ENCODE data around the gene CD2BP2. TPM values are rescaled to one million over a fixed set of nuclear protein-coding genes. Genes with fewer than 3 reads are reported as not detected.
A peak's percentile ranks its signal among the peaks of the same experiment; 100 is the strongest.

The CD2BP2 gene
- total and polyA plus RNA-seq, 9 of the 15 experiments (the other 6 are each of a cell fraction or from before 2014, with no cell fraction given): 3.9 to 51.1 (median 32.8) TPM

DNA sequence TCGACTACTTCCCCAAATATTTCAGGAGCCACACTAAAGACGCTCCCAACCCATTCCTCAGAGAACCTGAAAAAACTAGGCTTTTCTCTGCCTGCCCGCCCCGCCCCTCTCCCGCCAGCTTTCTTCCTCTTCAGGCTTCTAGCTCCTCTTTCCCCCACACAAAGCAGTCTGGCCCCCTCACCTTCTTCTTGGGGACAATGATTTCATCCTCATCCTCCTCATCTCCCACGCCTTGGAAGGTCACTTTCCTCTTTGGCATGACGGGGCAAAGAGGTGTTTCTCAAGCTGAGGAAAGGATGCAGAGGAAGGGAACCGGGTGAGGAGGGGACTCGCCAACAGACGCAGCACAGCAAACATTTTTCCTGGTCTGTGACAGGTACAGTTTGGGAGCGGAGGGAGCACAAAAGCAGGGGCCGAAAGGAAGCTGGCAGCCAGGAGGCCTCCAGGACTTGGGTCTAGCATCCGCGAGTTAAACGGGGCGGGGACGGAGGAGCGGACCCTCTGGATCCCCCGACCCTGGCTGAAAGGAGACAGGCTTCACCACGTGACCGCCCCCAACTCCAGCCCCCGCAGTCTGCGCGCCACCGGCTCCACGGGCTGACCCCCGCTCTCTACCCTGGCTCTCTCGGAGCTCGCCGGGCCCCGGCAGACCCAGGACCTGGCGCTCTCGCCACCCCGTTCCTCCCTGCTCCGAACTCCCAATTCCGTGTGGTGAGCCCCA is 525 bp downstream of the CD2BP2 start:
- Histone ChIP-seq H3K27ac (ENCODE audit: extremely low read depth, low read depth, low read length) (peak overlapping the region; percentile 99), H3K27me3 (ENCODE audit: control insufficient read depth in 2 of 2, insufficient read depth in 2 of 2, low read length in 2 of 2) (no peaks in the 10 kb centered on the region), H3K9ac (ENCODE audit: insufficient read depth in 1 of 2, low read depth in 2 of 2, low read length in 2 of 2) (peak overlapping the region; percentile 96), H3K79me2 (ENCODE audit: control insufficient read depth, insufficient read depth, low read length) (peaks cover 30% of the 10 kb centered on the region), H3K4me3 (peak overlapping the region; percentile 94), H4K20me1 (replicated peaks; ENCODE audit: control insufficient read depth, insufficient read depth, low read length) (no peaks in the 10 kb centered on the region), H3K9me1 (ENCODE audit: control insufficient read depth, insufficient read depth, low read length) (no peaks in the 10 kb centered on the region), H3K4me2 (ENCODE audit: insufficient read depth, low read length) (peak overlapping the region; percentile 99), H2AFZ (ENCODE audit: low read depth, low read length) (peak overlapping the region; percentile 96), H3K9me3 (replicated peaks; ENCODE audit: control insufficient read depth, insufficient read depth, low read depth, low read length) (no peaks in the 10 kb centered on the region), H3K36me3 (ENCODE audit: control insufficient read depth, insufficient read depth, low read length) (peaks cover 70% of the 10 kb centered on the region; the same call in 2 of the 3 replicates), H3K4me1 (replicated peaks in 1 of 2; ENCODE audit: control insufficient read depth in 2 of 2, insufficient read depth in 2 of 2, low read length in 2 of 2) (peaks cover 13 to 49% of the 10 kb centered on the region in 2 experiments; a peak in 4 of 5 replicates)
- POLR2A ChIA-PET: interaction anchor here (0.5 to 8.2 kb wide), 11 partner anchors 10 to 383 kb away, joined by 3 to 77 read pairs (median 5); partner anchors contain the start of genes TBC1D10B and ZNF771
- WGBS (ENCODE audit: insufficient coverage, low coverage, missing lambda C conversion rate): 1% methylated on average over 21 of the region's 36 CpGs
- TSS peak; percentile 66 for BruUV-seq (replicated peaks)
- in situ Hi-C loops (cut with MboI) (loop anchor here (25.0 kb wide), 1 partner anchor 892 kb away; the partner anchor contains the start of genes BOLA2, SLX1B and SULT1A4), intact Hi-C loops (cut with micrococcal nuclease) (loop anchor here (2.0 to 5.0 kb wide), 2 partner anchors 16 to 53 kb away; partner anchors contain the start of genes TBC1D10B and ZNF771)
- CTCF ChIA-PET (ENCODE audit: low intra/inter-chr PET ratio): no interaction called here
- ATAC-seq (peak; percentile 43), DNase-seq (ENCODE audit: extremely low read depth in 1 of 4, low spot score in 3 of 4) (peak in 3 of 4 experiments; percentile 26 to 35 (median 32)), FAIRE-seq (peak; percentile 15)
- TF ChIP-seq ZC3H4 (CRISPR knock-in tag; IDR thresholded peaks at IDR 0.05; ENCODE audit: borderline replicate concordance) (peak; percentile 77; the same call in 1 of the 2 replicates), ZBTB7A (IDR thresholded peaks at IDR 0.05; ENCODE audit: borderline replicate concordance, control insufficient read depth, low read depth, low read length) (peak; percentile 45; the same call in 1 of the 2 replicates), RBM25 (IDR thresholded peaks at IDR 0.05; ENCODE audit: low read depth, low read length, severe bottlenecking) (no peak), ZNF143 (CRISPR knock-in tag; IDR thresholded peaks at IDR 0.05) (0 out of 2 replicates have a peak, but pooled peaks have one; percentile 18), HLTF (IDR thresholded peaks at IDR 0.05) (0 out of 2 replicates have a peak, but pooled peaks have one; percentile 9), TAF7 (tag; IDR thresholded peaks at IDR 0.05) (peak; percentile 68; the same call in 1 of the 2 replicates), MCM7 (IDR thresholded peaks at IDR 0.05) (no peak), SAP30 (IDR thresholded peaks at IDR 0.05; ENCODE audit: borderline replicate concordance, insufficient read depth, low read depth, low read length, poor library complexity, severe bottlenecking) (peak; percentile 21), RBM22 (IDR thresholded peaks at IDR 0.05; ENCODE audit: low read depth, low read length, poor library complexity, severe bottlenecking) (peak; percentile 92), HIVEP1 (CRISPR knock-in tag; IDR thresholded peaks at IDR 0.05) (no peak), FOXM1 (IDR thresholded peaks at IDR 0.05; ENCODE audit: low read depth) (no peak), FOXM1 (CRISPR knock-in tag; IDR thresholded peaks at IDR 0.05; ENCODE audit: low read depth) (no peak)
- TF ChIP-seq, protein P1, sequence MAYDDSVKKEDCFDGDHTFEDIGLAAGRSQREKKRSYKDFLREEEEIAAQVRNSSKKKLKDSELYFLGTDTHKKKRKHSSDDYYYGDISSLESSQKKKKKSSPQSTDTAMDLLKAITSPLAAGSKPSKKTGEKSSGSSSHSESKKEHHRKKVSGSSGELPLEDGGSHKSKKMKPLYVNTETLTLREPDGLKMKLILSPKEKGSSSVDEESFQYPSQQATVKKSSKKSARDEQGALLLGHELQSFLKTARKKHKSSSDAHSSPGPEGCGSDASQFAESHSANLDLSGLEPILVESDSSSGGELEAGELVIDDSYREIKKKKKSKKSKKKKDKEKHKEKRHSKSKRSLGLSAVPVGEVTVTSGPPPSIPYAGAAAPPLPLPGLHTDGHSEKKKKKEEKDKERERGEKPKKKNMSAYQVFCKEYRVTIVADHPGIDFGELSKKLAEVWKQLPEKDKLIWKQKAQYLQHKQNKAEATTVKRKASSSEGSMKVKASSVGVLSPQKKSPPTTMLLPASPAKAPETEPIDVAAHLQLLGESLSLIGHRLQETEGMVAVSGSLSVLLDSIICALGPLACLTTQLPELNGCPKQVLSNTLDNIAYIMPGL (CRISPR knock-in tag; IDR thresholded peaks at IDR 0.05): 0 out of 2 replicates have a peak, but pooled peaks have one; percentile 41
- TF ChIP-seq, protein P2, sequence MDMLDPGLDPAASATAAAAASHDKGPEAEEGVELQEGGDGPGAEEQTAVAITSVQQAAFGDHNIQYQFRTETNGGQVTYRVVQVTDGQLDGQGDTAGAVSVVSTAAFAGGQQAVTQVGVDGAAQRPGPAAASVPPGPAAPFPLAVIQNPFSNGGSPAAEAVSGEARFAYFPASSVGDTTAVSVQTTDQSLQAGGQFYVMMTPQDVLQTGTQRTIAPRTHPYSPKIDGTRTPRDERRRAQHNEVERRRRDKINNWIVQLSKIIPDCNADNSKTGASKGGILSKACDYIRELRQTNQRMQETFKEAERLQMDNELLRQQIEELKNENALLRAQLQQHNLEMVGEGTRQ (CRISPR knock-in tag; IDR thresholded peaks at IDR 0.05): 0 out of 2 replicates have a peak, but pooled peaks have one; percentile 26
- TF ChIP-seq, protein P3, sequence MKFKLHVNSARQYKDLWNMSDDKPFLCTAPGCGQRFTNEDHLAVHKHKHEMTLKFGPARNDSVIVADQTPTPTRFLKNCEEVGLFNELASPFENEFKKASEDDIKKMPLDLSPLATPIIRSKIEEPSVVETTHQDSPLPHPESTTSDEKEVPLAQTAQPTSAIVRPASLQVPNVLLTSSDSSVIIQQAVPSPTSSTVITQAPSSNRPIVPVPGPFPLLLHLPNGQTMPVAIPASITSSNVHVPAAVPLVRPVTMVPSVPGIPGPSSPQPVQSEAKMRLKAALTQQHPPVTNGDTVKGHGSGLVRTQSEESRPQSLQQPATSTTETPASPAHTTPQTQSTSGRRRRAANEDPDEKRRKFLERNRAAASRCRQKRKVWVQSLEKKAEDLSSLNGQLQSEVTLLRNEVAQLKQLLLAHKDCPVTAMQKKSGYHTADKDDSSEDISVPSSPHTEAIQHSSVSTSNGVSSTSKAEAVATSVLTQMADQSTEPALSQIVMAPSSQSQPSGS (CRISPR knock-in tag; IDR thresholded peaks at IDR 0.05): no peak
